Neutrophil (primary cell): Measurements from ENCODE around the gene KLHDC8A.

Source experiments
- H3K27ac ChIP-seq: fragments of 200-600 bp; sonication (generic); 2 replicates; pipeline ENCODE4 v1.5.1; 2016; ENCODE audit warnings: mild to moderate bottlenecking, moderate library complexity
- H3K27me3 ChIP-seq: fragments of 200-600 bp; sonication (generic); 2 replicates; pipeline ENCODE4 v1.6.0; 2016; ENCODE audit warnings: mild to moderate bottlenecking
- H3K36me3 ChIP-seq: fragments of 200-600 bp; sonication (generic); 2 replicates; pipeline ENCODE4 v1.5.1; 2017
- H3K4me1 ChIP-seq, 2 experiments: fragments of 200-600 bp in 1 of 2; sonication (generic) in 1 of 2; 1 replicate in 1 of 2; 2 replicates in 1 of 2; pipeline versions ENCODE4 v1.5.1 to v1.6.1; 2013 to 2016; ENCODE audit warnings: low read depth in 1 of 2, low read length in 1 of 2, mild to moderate bottlenecking in 1 of 2, moderate library complexity in 1 of 2; ENCODE audit not compliant: control insufficient read depth in 1 of 2, insufficient read depth in 1 of 2
- H3K4me3 ChIP-seq, 2 experiments: fragments of 200-600 bp in 1 of 2; sonication (generic) in 1 of 2; 1 replicate in 1 of 2; 2 replicates in 1 of 2; pipeline ENCODE4 v1.5.1; 2013 to 2016; ENCODE audit warnings: low read depth in 1 of 2, low read length in 1 of 2, mild to moderate bottlenecking in 1 of 2, moderate library complexity in 1 of 2
- H3K9me3 ChIP-seq: fragments of 200-600 bp; sonication (generic); 2 replicates; pipeline ENCODE4 v1.5.1; 2016
- TF ChIP-seq, protein P1 (sequence below): fragments of 200-600 bp; sonication (generic); IDR thresholded peaks from 2 replicates; pipeline ENCODE4 v1.5.1; 2016; ENCODE audit warnings: antibody characterized with exemption

Gene KLHDC8A

DNA sequence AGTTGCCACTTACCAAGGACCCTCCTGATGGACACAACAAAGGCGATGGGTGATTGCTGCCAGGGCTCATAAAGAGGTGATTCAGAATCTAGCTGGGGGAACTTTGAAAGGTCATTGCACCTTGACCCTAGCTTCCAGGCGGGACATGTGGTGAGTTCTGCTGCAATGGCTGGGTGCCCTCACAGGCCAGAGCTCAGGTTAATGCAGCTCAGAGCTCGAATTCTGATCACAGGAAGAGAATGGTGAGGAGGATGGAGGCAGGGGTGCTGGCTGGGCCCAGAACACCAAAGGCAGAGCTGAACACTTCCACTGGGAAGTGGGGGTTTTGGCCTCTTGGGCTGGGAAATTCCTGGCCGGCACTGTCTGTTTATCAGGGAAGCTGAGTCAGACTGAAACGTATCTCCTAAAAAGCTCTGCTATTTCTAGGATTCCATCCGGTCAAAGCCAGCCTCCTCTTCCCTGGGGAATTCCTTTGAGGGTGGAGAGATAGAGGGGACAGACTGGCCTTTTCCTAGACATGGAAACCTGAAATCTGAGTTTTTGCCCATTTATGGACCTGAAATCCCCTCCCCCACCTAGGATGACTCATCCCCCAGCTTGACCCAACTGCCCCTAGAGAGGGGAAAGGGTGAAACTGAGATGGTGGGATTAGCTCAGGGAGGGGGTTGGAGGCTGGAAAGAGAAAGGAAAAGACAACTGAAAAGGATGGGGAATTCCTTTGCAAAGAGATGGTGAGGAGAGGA lies 62.4 kb downstream of the KLHDC8A start:
- no peak overlapping the region for H3K27ac ChIP-seq
- H3K4me1 ChIP-seq = peaks cover 6 to 7% of the 10 kb centered on the region in 2 experiments
- no peak overlapping the region for H3K4me3 ChIP-seq
- H3K27me3 ChIP-seq = no peaks in the 10 kb centered on the region
- TF ChIP-seq, protein P1, sequence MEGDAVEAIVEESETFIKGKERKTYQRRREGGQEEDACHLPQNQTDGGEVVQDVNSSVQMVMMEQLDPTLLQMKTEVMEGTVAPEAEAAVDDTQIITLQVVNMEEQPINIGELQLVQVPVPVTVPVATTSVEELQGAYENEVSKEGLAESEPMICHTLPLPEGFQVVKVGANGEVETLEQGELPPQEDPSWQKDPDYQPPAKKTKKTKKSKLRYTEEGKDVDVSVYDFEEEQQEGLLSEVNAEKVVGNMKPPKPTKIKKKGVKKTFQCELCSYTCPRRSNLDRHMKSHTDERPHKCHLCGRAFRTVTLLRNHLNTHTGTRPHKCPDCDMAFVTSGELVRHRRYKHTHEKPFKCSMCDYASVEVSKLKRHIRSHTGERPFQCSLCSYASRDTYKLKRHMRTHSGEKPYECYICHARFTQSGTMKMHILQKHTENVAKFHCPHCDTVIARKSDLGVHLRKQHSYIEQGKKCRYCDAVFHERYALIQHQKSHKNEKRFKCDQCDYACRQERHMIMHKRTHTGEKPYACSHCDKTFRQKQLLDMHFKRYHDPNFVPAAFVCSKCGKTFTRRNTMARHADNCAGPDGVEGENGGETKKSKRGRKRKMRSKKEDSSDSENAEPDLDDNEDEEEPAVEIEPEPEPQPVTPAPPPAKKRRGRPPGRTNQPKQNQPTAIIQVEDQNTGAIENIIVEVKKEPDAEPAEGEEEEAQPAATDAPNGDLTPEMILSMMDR = no peak
- H3K36me3 ChIP-seq = no peaks in the 10 kb centered on the region
- no peaks in the 10 kb centered on the region for H3K9me3 ChIP-seq

DNA sequence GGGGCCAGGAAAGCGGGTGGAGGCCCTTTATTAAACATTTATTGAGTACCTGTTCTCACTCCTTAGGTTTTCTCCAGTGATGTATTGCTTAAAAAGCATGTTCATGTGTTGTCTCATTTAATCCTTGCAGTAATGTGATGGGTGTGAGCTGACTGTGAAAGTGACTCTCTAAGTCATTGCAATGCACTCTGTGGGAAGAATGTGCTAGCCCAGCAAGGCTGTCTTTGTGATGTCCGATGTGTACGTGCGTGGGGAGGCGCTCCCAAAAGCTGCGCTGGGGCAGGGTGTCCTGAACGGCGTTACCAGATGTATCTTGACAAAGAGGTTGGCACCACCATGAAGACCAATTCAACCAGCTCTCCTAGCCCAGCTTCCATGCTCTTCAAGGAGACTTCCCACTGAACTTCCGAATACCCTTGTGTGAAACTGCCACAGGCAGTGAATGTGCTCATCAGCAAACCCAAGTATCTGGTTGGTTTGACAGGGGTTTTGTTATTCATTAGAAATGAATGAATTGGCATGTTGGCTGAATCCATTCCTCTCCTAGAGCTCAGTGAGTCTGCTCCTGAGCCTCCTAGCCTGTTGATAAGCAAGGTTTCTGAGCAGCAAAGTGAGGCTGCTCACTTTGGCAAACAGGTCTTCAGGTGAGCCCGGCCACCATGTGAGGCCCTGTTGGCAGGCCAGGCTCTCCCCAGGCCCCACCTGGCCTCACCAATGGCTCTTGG lies 63.2 kb downstream of the KLHDC8A start:
- H3K9me3 ChIP-seq = no peaks in the 10 kb centered on the region
- TF ChIP-seq, protein P1 = no peak
- H3K27me3 ChIP-seq = no peaks in the 10 kb centered on the region
- no peak overlapping the region for H3K27ac ChIP-seq
- H3K4me1 ChIP-seq = peaks cover 14 to 15% of the 10 kb centered on the region in 2 experiments
- no peak overlapping the region for H3K4me3 ChIP-seq
- no peaks in the 10 kb centered on the region for H3K36me3 ChIP-seq

DNA sequence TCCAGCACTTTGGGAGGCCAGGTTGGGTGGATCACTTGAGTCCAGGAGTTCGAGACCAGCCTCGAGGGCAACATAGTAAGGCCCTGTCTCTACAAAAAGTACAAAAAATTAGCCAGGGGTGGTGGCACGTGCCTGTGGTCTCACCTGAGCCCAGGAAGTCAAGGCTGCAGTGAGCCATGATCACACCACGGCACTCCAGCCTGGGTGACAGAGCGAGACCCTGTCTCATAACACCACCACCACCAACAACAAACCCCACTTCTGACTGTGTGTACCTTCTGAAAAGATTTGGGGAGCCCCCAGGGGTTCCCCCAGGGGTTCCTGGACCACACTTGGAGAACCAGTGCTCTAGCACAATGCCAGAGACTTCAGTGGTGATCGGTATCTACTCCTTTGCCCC lies 65.1 kb downstream of the KLHDC8A start:
- Histone ChIP-seq H3K36me3 (no peaks in the 10 kb centered on the region), H3K4me3 (no peak overlapping the region), H3K9me3 (no peaks in the 10 kb centered on the region), H3K27ac (peak overlapping the region; percentile 17), H3K27me3 (no peaks in the 10 kb centered on the region), H3K4me1 (peaks cover 33 to 34% of the 10 kb centered on the region in 2 experiments)
- TF ChIP-seq, protein P1 = no peak

DNA sequence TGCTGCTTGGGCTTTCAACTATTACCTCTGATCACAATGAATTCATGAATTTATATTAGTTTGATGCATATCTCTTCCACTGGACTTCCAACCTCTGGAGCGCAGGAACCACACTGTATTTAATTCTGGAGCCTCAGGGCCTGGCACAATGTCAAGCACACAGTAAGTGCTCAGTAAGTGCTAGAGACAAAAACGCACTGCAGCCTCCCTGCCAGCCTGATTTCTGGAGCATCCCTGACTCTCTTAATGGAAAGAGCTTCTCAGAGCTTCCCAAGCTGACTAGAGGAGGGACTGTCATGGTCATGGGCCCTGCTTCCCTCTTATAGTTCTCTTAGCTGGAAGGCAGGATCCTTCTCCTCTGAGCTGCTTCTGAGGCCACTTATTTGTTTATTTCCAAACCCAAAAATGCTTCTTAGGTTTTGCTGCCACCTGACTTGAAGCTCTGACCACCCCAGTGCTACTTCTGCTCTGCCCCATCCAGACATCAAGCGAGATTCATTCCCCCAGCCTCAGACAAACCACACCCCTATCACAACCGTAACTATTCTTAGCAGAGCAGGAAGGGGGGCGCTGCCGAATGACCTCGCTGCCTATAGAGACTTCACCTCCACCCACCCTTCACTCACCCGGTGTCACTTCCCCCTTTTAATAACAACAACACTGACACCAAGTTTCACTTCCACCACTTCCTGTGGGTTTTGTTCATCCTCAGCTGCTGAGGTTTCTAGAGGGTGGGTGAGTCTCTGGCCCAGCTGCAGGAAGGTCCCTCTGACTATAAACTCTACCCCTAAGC lies 68.8 kb downstream of the KLHDC8A start:
- no peaks in the 10 kb centered on the region for H3K9me3 ChIP-seq
- H3K27me3 ChIP-seq = no peaks in the 10 kb centered on the region
- H3K27ac ChIP-seq = peak overlapping the region; percentile 100
- peak overlapping the region; percentile 36 to 62 for H3K4me3 ChIP-seq
- TF ChIP-seq, protein P1 = peak; percentile 10
- peaks cover 65 to 66% of the 10 kb centered on the region in 2 experiments for H3K4me1 ChIP-seq
- H3K36me3 ChIP-seq = no peaks in the 10 kb centered on the region

DNA sequence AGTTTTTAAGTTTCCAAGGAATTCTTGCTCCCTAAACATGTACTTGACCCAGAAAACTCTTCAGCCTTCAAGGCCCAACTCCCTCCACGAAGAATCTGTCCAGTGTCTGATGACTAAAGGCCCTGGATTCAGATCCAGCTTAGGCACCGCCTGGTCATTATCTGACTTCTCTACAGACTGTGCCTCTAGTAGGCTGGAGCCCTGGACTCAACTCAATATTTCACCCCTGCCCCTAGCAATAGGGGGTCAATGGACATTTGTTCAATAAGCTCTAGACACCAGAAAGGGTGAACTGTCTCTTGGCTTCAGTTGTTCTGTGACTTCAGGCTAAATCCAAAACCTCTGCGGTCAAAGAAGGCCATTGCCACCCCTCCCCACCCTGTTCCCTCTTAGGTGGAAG lies 69.6 kb downstream of the KLHDC8A start:
- Histone ChIP-seq H3K27ac (peak overlapping the region; percentile 100), H3K36me3 (no peaks in the 10 kb centered on the region), H3K4me1 (peaks cover 65 to 66% of the 10 kb centered on the region in 2 experiments), H3K9me3 (no peaks in the 10 kb centered on the region), H3K4me3 (peak overlapping the region; percentile 36 to 62), H3K27me3 (no peaks in the 10 kb centered on the region)
- TF ChIP-seq, protein P1 = no peak
